Common myeloid progenitor, CD34-positive (primary cell): ENCODE measurements around the gene ADK.
"Not testable (repeated sequence)": the region's sequence is repeated elsewhere in the genome, so short reads cannot be mapped to it uniquely, and the experiment has no call there.

Experiments used
- CTCF ChIA-PET: fragments of 350-600 bp; sonication (Branson Sonifier 250); formaldehyde crosslinking; loops from one replicate; lab custom pipeline; 2021; ENCODE audit warnings: antibody characterized with exemption; lab: Charles Lee
- POLR2A ChIA-PET: fragments of 350-600 bp; sonication (Branson Sonifier 250); formaldehyde crosslinking; loops from one replicate; lab custom pipeline; 2021; ENCODE audit warnings: antibody characterized with exemption; lab: Charles Lee
- DNase-seq, 3 donors: peaks; one replicate each; pipeline versions ENCODE4 v3.0.0 to v3.0.0-alpha.2; 2013
- H3K27ac ChIP-seq, 2 experiments: 1 replicate in 1 of 2; 2 replicates in 1 of 2; pipeline ENCODE4 v1.7.0; 2013; ENCODE audit warnings: inconsistent platforms in 2 of 2, low read length in 2 of 2, mild to moderate bottlenecking in 2 of 2, low read depth in 1 of 2, moderate library complexity in 1 of 2; ENCODE audit not compliant: severe bottlenecking in 2 of 2, insufficient read depth in 1 of 2, poor library complexity in 1 of 2
- H3K27me3 ChIP-seq, 5 experiments: replicated peaks in 2 of 5; 1 replicate in 3 of 5; 2 replicates in 2 of 5; pipeline versions ENCODE4 v1.6.1 to v1.7.0; 2013; ENCODE audit warnings: low read length in 4 of 5, mild to moderate bottlenecking in 2 of 5, moderate library complexity in 2 of 5, inconsistent platforms in 1 of 5; ENCODE audit not compliant: insufficient read depth in 5 of 5, control insufficient read depth in 4 of 5
- H3K36me3 ChIP-seq, 4 experiments: 1 replicate in 2 of 4; 2 replicates in 2 of 4; pipeline versions ENCODE4 v1.6.1 to v1.7.0; 2013; ENCODE audit warnings: low read length in 3 of 4, control low read depth in 1 of 4, mild to moderate bottlenecking in 1 of 4; ENCODE audit not compliant: control insufficient read depth in 4 of 4, insufficient read depth in 4 of 4
- H3K4me1 ChIP-seq, 4 experiments: 1 replicate in 3 of 4; 2 replicates in 1 of 4; pipeline versions ENCODE4 v1.6.1 to v1.7.1; 2013; ENCODE audit warnings: low read length in 3 of 4, mild to moderate bottlenecking in 3 of 4, control low read depth in 1 of 4, inconsistent platforms in 1 of 4, moderate library complexity in 1 of 4; ENCODE audit not compliant: control insufficient read depth in 4 of 4, insufficient read depth in 4 of 4; ENCODE audit errors: control extremely low read depth in 1 of 4
- H3K4me3 ChIP-seq, 7 experiments: 1 replicate in 4 of 7; 2 replicates in 3 of 7; pipeline versions ENCODE4 v1.5.1 to v1.7.0; 2013; ENCODE audit warnings: mild to moderate bottlenecking in 7 of 7, low read length in 6 of 7, moderate library complexity in 6 of 7, inconsistent platforms in 2 of 7, low read depth in 2 of 7, control low read depth in 1 of 7; ENCODE audit not compliant: insufficient read depth in 4 of 7, control insufficient read depth in 1 of 7; ENCODE audit errors: extremely low read depth in 1 of 7
- H3K9me3 ChIP-seq, 5 experiments: 1 replicate in 4 of 5; 2 replicates in 1 of 5; pipeline versions ENCODE4 v1.6.1 to v1.7.1; 2013; ENCODE audit warnings: low read length in 4 of 5, mild to moderate bottlenecking in 2 of 5, inconsistent platforms in 1 of 5, low read depth in 1 of 5, moderate library complexity in 1 of 5; ENCODE audit not compliant: control insufficient read depth in 4 of 5, insufficient read depth in 2 of 5; ENCODE audit errors: control extremely low read depth in 1 of 5
- WGBS: methylation state at CpG from one replicate; pipeline ENCODE4 v1.1.5; 2013; ENCODE audit not compliant: insufficient coverage; 5-methylcytosine and 5-hydroxymethylcytosine counted together

ADK gene

DNA sequence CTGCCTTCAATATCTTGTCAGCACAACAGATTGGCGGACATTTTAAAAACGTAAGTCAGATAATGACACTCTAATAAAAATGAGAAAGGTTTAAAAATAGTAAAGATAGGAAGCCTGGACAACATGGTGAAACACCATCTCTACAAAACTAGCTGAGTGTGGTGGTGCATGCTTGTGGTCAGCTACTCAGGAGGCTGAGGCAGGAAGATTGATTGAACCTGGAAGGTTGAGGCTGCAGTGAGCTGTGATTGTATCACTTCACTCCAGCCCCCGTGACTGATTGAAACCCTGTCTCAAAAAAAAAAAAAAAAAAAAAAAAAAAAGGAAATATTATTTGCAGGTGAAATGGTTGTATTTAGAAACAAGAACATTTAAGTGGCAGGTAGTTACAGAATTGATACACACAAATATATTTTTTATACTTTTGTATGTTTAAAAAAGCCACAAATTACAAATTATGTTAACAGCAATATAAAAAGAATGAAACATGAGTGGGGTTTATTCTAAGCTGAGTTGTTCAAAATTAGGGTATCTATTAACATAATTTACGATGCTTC is 141.9 kb downstream of the ADK start:
- no peak overlapping the region for H3K4me3 ChIP-seq

GRCh38 chr10:74293686-74294371 is 142.8 kb downstream of the ADK start:
- ChIA-PET CTCF (interaction anchor here (0.7 to 1.6 kb wide), 4 partner anchors 9 to 727 kb away, joined by 3 read pairs; no protein-coding TSS in a partner anchor), POLR2A (no interaction called here)
- peaks cover 2 to 16% (median 9%) of the 10 kb centered on the region in 4 experiments for H3K4me1 ChIP-seq
- H3K36me3 ChIP-seq = peaks cover 0 to 4% (median 0%) of the 10 kb centered on the region in 4 experiments
- H3K9me3 ChIP-seq = peaks cover 0 to 3% (median 0%) of the 10 kb centered on the region in 5 experiments
- no CpG with 5 or more reads among the region's 1 CpG for WGBS
- H3K4me3 ChIP-seq = no peak overlapping the region
- DNase-seq = peak in 2 of 3 donors; percentile 7 to 32
- no peak overlapping the region for H3K27ac ChIP-seq
- H3K27me3 ChIP-seq = no peaks in the 10 kb centered on the region

More for the DNA sequence above, 141.9 kb downstream of the ADK start:
- no CpG with 5 or more reads among the region's 4 CpGs for WGBS
- CTCF ChIA-PET = interaction anchor here (1.4 kb wide), 1 partner anchor 10 kb away, joined by 3 read pairs; no protein-coding TSS in a partner anchor
- Histone ChIP-seq H3K9me3 (peaks cover 0 to 3% (median 0%) of the 10 kb centered on the region in 5 experiments), H3K36me3 (peaks cover 0 to 4% (median 0%) of the 10 kb centered on the region in 4 experiments), H3K27ac (no peak overlapping the region), H3K27me3 (no peaks in the 10 kb centered on the region), H3K4me1 (peaks cover 2 to 16% (median 9%) of the 10 kb centered on the region in 4 experiments)
- peak in 2 of 3 donors; percentile 24 to 65 for DNase-seq
- POLR2A ChIA-PET = interaction anchor here (0.5 kb wide), 1 partner anchor 80 kb away, joined by 3 read pairs; no protein-coding TSS in a partner anchor

DNA sequence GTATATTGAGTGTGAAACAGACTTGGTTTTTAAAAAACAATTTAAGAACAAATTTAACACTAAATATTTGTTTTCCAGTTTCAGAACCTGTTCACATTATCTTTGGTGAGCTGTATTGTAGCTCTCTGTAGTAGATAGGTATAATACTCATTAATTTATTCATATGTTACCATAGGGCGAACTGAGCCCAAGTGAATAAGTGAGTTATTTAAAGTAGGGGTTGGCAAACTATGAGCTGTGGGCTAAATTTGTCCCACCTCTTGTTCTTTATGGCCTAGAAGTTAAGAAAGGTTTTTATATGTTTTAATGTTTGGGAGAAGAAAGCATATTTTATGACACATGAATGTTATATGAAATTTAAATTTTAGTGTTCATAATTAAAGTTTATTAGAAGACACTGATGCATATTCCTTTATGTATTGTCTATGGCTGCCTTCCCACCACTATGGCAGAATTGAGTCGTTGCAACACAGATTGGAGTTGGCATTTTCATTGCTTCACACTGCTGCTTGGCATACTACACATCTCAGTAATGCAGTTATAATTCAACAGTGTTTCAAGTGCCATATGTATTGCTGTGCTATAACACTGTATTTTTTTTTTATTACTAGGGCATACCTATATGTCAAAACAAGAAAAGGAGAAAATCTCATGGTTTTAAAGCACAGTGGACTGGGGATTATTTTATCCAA is 146.5 kb downstream of the ADK start:
- CTCF ChIA-PET = interaction anchor here (1.6 kb wide), 1 partner anchor 9 kb away, joined by 3 read pairs; no protein-coding TSS in a partner anchor

DNA sequence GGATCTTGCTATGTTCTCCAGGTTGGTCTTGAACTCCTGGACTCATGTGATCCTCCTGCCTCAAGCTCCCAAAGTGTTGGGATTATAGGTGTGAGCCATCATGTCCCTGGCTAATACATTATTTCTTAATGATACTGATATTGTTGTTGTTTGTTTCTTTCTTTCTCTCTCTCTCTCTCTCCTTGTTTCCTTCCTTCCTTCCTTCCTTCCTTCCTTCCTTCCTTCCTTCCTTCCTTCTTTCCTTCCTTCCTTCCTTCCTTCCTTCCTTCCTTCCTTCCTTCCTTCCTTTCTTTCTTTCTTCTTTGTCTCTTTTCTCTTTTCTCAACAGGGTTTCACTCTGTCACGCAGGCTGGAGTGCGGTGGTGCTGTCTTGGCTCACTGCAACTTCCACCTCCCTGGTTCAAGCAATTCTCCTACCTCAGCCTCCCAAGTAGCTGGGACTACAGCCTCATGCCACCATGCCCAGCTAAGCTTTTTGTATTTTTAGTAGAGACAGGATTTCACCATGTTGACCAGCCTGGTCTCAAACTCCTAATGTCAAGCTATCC is 149.1 kb downstream of the ADK start:
- 100% methylated on average over 2 of the region's 2 CpGs for WGBS
- not testable (repeated sequence) for H3K27ac ChIP-seq, H3K4me3 ChIP-seq, H3K36me3 ChIP-seq, H3K27me3 ChIP-seq, H3K9me3 ChIP-seq, H3K4me1 ChIP-seq, DNase-seq
- POLR2A ChIA-PET = interaction anchor here (0.6 kb wide), 1 partner anchor 642 kb away, joined by 3 read pairs; no protein-coding TSS in a partner anchor
- CTCF ChIA-PET = interaction anchor here (0.8 to 1.0 kb wide), 2 partner anchors 9 to 38 kb away, joined by 3 read pairs; no protein-coding TSS in a partner anchor

More for the DNA sequence above, 146.5 kb downstream of the ADK start:
- POLR2A ChIA-PET = no interaction called here
- DNase-seq = no peak
- Histone ChIP-seq H3K27ac (no peak overlapping the region), H3K36me3 (peaks cover 0 to 4% (median 0%) of the 10 kb centered on the region in 4 experiments), H3K27me3 (no peaks in the 10 kb centered on the region), H3K9me3 (peaks cover 0 to 3% (median 0%) of the 10 kb centered on the region in 5 experiments), H3K4me3 (no peak overlapping the region), H3K4me1 (peaks cover 0 to 12% (median 6%) of the 10 kb centered on the region in 4 experiments)
- 80% methylated on average over 1 of the region's 2 CpGs for WGBS

DNA sequence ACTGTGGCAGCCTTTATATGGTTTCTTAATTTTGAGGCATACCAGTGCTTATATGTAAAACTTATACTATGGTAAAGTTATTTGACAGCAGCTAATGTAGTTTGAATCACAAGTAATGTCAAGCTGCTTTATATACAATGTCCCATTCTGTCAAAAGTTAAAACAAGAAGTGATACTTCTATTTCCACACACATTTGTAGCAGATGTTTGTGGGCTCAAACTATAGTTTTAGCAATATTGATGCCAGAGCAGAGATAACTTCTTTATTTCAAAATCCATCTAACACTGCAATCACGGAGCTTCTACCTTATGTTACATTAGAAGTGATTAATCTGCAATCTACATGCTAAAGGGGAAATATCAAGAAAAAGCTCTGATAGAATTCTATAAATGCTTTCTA is 149.6 kb downstream of the ADK start:
- Histone ChIP-seq H3K4me1 (peaks cover 0 to 5% (median 4%) of the 10 kb centered on the region in 4 experiments), H3K27ac (no peak overlapping the region), H3K4me3 (no peak overlapping the region), H3K27me3 (no peaks in the 10 kb centered on the region), H3K9me3 (peaks cover 0 to 3% (median 0%) of the 10 kb centered on the region in 5 experiments), H3K36me3 (peaks cover 0 to 4% (median 0%) of the 10 kb centered on the region in 4 experiments)
- WGBS = no CpG with 5 or more reads among the region's 1 CpG
- ChIA-PET CTCF (interaction anchor here (0.6 to 1.0 kb wide), 3 partner anchors 9 to 363 kb away, joined by 3 read pairs; no protein-coding TSS in a partner anchor), POLR2A (interaction anchor here (0.6 kb wide), 1 partner anchor 641 kb away, joined by 3 read pairs; no protein-coding TSS in a partner anchor)
- DNase-seq = no peak

DNA sequence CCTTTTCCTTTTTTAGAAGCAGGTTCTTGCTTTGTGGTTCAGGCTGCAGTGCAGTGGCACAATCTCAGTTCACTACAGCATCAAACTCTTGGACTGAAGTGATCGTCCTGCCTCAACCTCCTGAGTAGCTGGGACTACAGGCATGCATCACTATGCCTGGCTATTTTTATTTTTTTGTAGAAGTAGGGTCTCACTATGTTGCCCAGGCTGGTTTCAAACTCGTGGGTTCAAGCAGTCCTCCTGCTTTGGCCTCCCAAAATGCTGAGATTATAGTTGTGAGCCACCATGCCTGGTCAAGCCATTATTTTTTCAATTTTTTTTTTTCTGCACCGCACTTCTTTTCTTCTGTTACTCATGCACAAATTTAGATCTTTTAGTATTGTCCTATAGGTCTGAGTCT is 154.7 kb downstream of the ADK start:
- no peak overlapping the region for H3K27ac ChIP-seq
- ChIA-PET CTCF (interaction anchor here (0.7 to 1.2 kb wide), 2 partner anchors 10 to 799 kb away, joined by 3 to 4 read pairs; no protein-coding TSS in a partner anchor), POLR2A (interaction anchor here (0.6 kb wide), 1 partner anchor 330 kb away, joined by 3 read pairs; no protein-coding TSS in a partner anchor)
- DNase-seq = no peak
- no peak overlapping the region for H3K4me3 ChIP-seq
- H3K9me3 ChIP-seq = no peaks in the 10 kb centered on the region
- no peaks in the 10 kb centered on the region for H3K36me3 ChIP-seq
- WGBS = 89% methylated on average over 1 of the region's 3 CpGs
- peaks cover 0 to 10% (median 6%) of the 10 kb centered on the region in 4 experiments for H3K4me1 ChIP-seq
- H3K27me3 ChIP-seq = no peaks in the 10 kb centered on the region
